ENCODE measurements around the gene BOC. TPM values are rescaled to one million over a fixed set of nuclear protein-coding genes. Genes with fewer than 3 reads are reported as not detected.

The BOC gene
- total and polyA plus RNA-seq, 2 donors from 2014 or later: 6.1 to 22.2 TPM

GRCh38 chr3:113165841-113166240 is 45.5 kb upstream of the BOC start:
- no peaks in the 10 kb centered on the region for H3K27me3 ChIP-seq (ENCODE audit: control insufficient read depth, insufficient read depth, low read length)
- peaks cover 8 to 9% (median 8%) of the 10 kb centered on the region in 3 donors for H3K4me1 ChIP-seq (ENCODE audit: control insufficient read depth in 2 of 3, insufficient read depth in 2 of 3, low read depth in 1 of 3, low read length in 3 of 3)
- intact Hi-C loops (cut with DNase I): no loop called here
- no peak overlapping the region for H3K27ac ChIP-seq (ENCODE audit: low read depth in 2 of 2, low read length in 2 of 2)
- no peak for FAIRE-seq
- H3K9me3 ChIP-seq (ENCODE audit: control insufficient read depth in 2 of 3, insufficient read depth in 1 of 3, low read length in 3 of 3): no peaks in the 10 kb centered on the region
- H3K4me3 ChIP-seq (ENCODE audit: low read length in 3 of 3): no peak overlapping the region
- H3K9ac ChIP-seq (ENCODE audit: low read length in 3 of 3): no peak overlapping the region
- no peak for DNase-seq
- no peaks in the 10 kb centered on the region for H3K36me3 ChIP-seq (ENCODE audit: control insufficient read depth in 2 of 3, insufficient read depth in 3 of 3, low read length in 3 of 3)
- TF ChIP-seq CTCF (IDR thresholded peaks at IDR 0.05; ENCODE audit: borderline replicate concordance, extremely low read depth, insufficient read depth): no peak

GRCh38 chr3:113166357-113166718 is 45.0 kb upstream of the BOC start:
- Histone ChIP-seq H3K27ac (ENCODE audit: low read depth in 2 of 2, low read length in 2 of 2) (no peak overlapping the region), H3K9ac (ENCODE audit: low read length in 3 of 3) (peak overlapping the region in 1 of 3 donors; percentile 23), H3K4me1 (ENCODE audit: control insufficient read depth in 2 of 3, insufficient read depth in 2 of 3, low read depth in 1 of 3, low read length in 3 of 3) (peaks cover 8 to 9% (median 8%) of the 10 kb centered on the region in 3 donors), H3K36me3 (ENCODE audit: control insufficient read depth in 2 of 3, insufficient read depth in 3 of 3, low read length in 3 of 3) (no peaks in the 10 kb centered on the region), H3K27me3 (ENCODE audit: control insufficient read depth, insufficient read depth, low read length) (no peaks in the 10 kb centered on the region), H3K4me3 (ENCODE audit: low read length in 3 of 3) (no peak overlapping the region), H3K9me3 (ENCODE audit: control insufficient read depth in 2 of 3, insufficient read depth in 1 of 3, low read length in 3 of 3) (no peaks in the 10 kb centered on the region)
- DNase-seq: no peak
- intact Hi-C loops (cut with DNase I): no loop called here
- no peak for TF ChIP-seq CTCF (IDR thresholded peaks at IDR 0.05; ENCODE audit: borderline replicate concordance, extremely low read depth, insufficient read depth)
- FAIRE-seq: no peak

- intact Hi-C loops (cut with DNase I): no loop called here
- no peaks in the 10 kb centered on the region for H3K27me3 ChIP-seq (ENCODE audit: control insufficient read depth, insufficient read depth, low read length)
- no peaks in the 10 kb centered on the region for H3K9me3 ChIP-seq (ENCODE audit: control insufficient read depth in 2 of 3, insufficient read depth in 1 of 3, low read length in 3 of 3)
- H3K36me3 ChIP-seq (ENCODE audit: control insufficient read depth in 2 of 3, insufficient read depth in 3 of 3, low read length in 3 of 3): no peaks in the 10 kb centered on the region
- peaks cover 8 to 9% (median 8%) of the 10 kb centered on the region in 3 donors for H3K4me1 ChIP-seq (ENCODE audit: control insufficient read depth in 2 of 3, insufficient read depth in 2 of 3, low read depth in 1 of 3, low read length in 3 of 3)
- H3K9ac ChIP-seq (ENCODE audit: low read length in 3 of 3): peak overlapping the region in 1 of 3 donors; percentile 23
- FAIRE-seq (no peak), DNase-seq (peak; percentile 76 to 94 (median 87))
- H3K27ac ChIP-seq (ENCODE audit: low read depth in 2 of 2, low read length in 2 of 2): no peak overlapping the region
- H3K4me3 ChIP-seq (ENCODE audit: low read length in 3 of 3): no peak overlapping the region
- TF ChIP-seq CTCF (IDR thresholded peaks at IDR 0.05; ENCODE audit: borderline replicate concordance, extremely low read depth, insufficient read depth): no peak
Observed at GRCh38 chr3:113166719-113167492, 44.5 kb upstream of the BOC start.

Data from kidney (tissue), 14 donors.